ENCODE data around the gene ZNRF1.
"Not testable (repeated sequence)": the region's sequence is repeated elsewhere in the genome, so short reads cannot be mapped to it uniquely, and the experiment has no call there.

- not testable (repeated sequence) for TF ChIP-seq CTCF (conservative IDR thresholded peaks at IDR 0.05; ENCODE audit: low read depth, low read length); EZH2 (IDR thresholded peaks at IDR 0.05; ENCODE audit: borderline replicate concordance, low read depth, low read length, poor library complexity, severe bottlenecking)
These were observed 9.0 kb upstream of the ZNRF1 start for GRCh38 chr16:74989864-74990263.
